Muscle layer of colon (tissue), 2 donors: ENCODE results near the gene CACNA2D4.

Source experiments
- H3K27ac ChIP-seq: one replicate; pipeline ENCODE4 v1.7.0; 2013; ENCODE audit warnings: low read depth, mild to moderate bottlenecking, low read length, moderate library complexity
- H3K27me3 ChIP-seq, 2 donors: one replicate each; pipeline ENCODE4 v1.7.0; 2013; ENCODE audit warnings: low read length in 2 of 2, mild to moderate bottlenecking in 2 of 2; ENCODE audit not compliant: insufficient read depth in 2 of 2, control insufficient read depth in 1 of 2
- H3K36me3 ChIP-seq: one replicate; pipeline ENCODE4 v1.7.0; 2013; ENCODE audit warnings: mild to moderate bottlenecking, low read length; ENCODE audit not compliant: insufficient read depth
- H3K4me1 ChIP-seq: one replicate; pipeline ENCODE4 v1.7.0; 2013; ENCODE audit warnings: mild to moderate bottlenecking, low read length; ENCODE audit not compliant: insufficient read depth
- H3K4me3 ChIP-seq, 2 donors: one replicate each; pipeline ENCODE4 v1.7.0; 2013; ENCODE audit warnings: low read length in 2 of 2, low read depth in 1 of 2, mild to moderate bottlenecking in 1 of 2, moderate library complexity in 1 of 2
- H3K9ac ChIP-seq: one replicate; pipeline ENCODE4 v1.7.0; 2013; ENCODE audit warnings: low read length
- H3K9me3 ChIP-seq: one replicate; pipeline ENCODE4 v1.7.0; 2013; ENCODE audit warnings: mild to moderate bottlenecking, low read length
- donor health status: abdominal sarcoma.
- donor health status: Adenocarcinoma of cecum.

The CACNA2D4 gene

DNA sequence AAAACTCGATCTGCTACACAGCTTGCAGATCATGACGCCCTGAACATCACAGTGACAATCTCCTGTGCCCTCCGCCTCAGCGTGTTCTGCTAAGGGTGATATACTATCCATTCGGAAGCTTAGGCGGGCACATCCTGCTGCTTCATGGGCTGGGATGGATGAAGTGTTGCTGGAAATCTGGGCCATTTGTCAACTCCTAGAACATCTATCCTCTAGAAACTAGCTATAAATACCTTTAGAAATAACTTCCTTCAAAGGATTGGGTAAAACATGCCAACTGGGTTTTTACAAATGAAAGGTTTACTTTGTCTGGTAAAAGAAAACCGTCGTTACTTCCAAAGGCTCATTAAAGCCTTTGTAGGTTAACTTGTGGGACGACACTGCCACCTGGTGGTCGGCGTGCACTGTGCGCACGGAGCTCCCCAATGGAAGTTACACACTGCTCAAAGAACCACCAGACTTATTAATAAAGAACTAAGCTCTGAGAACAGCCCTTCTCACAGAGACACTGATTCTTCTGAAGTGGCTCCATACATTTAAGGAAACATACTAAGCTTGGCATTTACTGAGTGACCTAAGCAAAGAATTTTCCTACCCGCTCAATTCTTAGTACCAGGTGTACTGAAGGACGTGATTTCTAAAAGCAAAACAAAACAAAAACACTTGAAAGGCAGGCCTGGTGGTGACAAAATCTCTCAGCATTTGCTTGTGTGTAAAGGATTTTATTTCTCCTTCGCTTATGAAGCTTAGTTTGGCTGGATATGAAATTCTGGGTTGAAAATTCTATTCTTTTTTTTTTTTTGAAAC lies 21.6 kb upstream of the CACNA2D4 start:
- Histone ChIP-seq H3K9me3 (no peaks in the 10 kb centered on the region), H3K27me3 (no peaks in the 10 kb centered on the region), H3K27ac (peak overlapping the region; percentile 79), H3K4me3 (peak overlapping the region in 1 of 2 donors; percentile 44), H3K36me3 (peaks cover 16% of the 10 kb centered on the region), H3K4me1 (peaks cover 49% of the 10 kb centered on the region), H3K9ac (peak overlapping the region; percentile 20)

DNA sequence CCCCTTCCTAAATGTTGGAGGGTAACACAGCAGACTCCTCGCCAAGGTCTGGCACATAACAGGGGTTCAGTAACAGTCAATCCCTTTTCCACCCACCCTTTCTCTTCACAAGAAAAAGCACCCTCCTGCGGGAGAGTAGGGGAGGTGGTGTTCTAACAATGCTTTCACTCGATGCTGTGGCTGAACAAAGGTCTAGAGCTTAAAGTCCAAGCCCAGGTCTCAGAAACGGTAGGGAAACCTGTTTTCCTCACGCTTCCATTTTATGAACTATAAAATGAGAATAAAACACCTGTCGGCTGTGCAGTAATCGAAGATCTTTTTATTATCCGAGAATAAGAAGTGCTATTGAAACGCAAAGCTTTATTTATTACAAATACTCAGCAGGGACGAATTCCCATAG lies 20.9 kb upstream of the CACNA2D4 start:
- Histone ChIP-seq H3K4me3 (peak overlapping the region in 1 of 2 donors; percentile 44), H3K27ac (peak overlapping the region; percentile 79), H3K9ac (peak overlapping the region; percentile 20)

DNA sequence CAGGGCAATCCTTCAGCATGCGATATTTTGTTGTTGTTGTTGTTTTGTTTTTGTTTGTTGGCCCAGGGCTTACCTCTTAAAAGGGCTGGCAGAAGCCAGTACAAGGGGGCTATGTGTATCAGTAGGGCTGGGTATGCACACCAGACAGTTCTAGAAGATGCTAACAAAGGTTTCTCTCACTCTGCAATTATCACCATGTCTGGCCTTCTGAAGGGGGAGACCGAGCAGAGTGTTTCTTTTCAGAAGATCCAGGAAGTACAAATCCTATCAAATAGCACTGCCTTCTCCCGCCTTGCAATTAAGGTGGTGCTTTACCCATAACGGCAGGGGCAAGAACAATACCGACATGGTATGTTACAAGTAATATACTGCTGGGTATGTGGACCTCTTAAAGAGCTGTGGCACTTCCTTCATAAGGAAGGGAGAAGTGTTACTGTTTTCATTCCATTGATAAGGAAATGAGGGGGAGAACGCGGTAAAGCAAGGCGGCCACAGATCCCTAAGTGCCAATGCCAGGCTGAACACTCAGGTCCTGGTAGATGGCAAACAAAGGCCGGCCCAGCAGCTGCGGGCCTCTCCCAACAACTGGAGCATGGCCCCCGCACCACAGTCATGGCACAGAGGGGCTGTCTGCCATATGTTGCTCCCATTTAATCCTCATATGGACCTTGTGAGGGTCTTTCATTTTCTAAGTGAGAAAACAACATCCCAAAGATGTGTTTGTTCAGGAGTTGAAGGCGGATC lies 19.2 kb upstream of the CACNA2D4 start:
- peak overlapping the region; percentile 79 for H3K27ac ChIP-seq
- H3K9ac ChIP-seq = no peak overlapping the region
- H3K4me3 ChIP-seq = no peak overlapping the region
- H3K4me1 ChIP-seq = peaks cover 66% of the 10 kb centered on the region
- no peaks in the 10 kb centered on the region for H3K9me3 ChIP-seq
- peaks cover 16% of the 10 kb centered on the region for H3K36me3 ChIP-seq
- no peaks in the 10 kb centered on the region for H3K27me3 ChIP-seq

More for the DNA sequence above, 20.9 kb upstream of the CACNA2D4 start:
- H3K4me1 ChIP-seq = peaks cover 49% of the 10 kb centered on the region
- H3K27me3 ChIP-seq = no peaks in the 10 kb centered on the region
- no peaks in the 10 kb centered on the region for H3K9me3 ChIP-seq
- H3K36me3 ChIP-seq = peaks cover 16% of the 10 kb centered on the region

DNA sequence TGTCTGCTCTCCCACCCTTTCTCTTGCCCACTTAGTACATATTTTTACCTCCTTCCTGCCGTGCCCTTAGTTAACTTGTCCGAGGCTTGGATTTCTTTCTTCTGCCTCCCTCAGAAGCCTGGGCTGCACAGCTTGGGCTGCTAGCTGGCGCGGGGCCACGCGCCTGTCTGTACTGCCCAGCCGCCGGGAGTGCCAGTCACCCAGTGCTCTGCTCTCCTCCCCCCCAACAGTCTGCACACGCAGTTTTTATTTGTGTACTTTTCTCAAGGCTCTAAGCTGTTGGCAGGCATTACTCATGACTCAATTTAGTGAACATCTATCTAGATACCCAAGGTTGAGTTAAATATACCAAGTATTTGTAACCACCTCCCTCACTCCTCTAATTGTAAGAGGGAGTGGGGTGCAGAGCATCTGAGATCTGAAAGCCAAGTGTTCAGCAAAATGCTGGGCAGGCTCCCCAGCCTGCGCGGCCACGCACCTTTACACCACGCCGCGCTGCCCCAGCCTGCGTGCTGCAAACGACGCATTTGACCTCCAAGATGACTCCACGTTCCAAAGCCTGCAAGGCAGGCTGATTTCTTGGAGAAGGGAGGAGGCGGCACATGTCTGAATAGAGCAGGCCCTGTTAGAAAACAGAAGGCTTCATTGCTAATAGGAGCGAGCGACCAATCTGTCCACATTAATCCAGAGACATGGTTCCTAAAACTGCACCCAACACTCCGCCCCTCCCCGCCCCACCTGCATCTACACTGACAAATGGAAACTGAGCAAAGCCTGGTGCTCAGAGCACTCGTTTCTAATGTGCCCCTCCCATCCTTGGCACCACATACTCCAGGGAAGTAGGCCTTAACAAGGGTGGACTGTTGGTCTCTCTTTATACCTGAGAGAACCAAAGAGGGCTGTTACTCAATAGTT lies 18.2 kb upstream of the CACNA2D4 start:
- peak overlapping the region in 1 of 2 donors; percentile 22 for H3K4me3 ChIP-seq
- no peaks in the 10 kb centered on the region for H3K27me3 ChIP-seq
- H3K36me3 ChIP-seq = peaks cover 16% of the 10 kb centered on the region
- H3K27ac ChIP-seq = peak overlapping the region; percentile 79
- H3K4me1 ChIP-seq = peaks cover 73% of the 10 kb centered on the region
- peak overlapping the region; percentile 26 for H3K9ac ChIP-seq
- H3K9me3 ChIP-seq = no peaks in the 10 kb centered on the region

DNA sequence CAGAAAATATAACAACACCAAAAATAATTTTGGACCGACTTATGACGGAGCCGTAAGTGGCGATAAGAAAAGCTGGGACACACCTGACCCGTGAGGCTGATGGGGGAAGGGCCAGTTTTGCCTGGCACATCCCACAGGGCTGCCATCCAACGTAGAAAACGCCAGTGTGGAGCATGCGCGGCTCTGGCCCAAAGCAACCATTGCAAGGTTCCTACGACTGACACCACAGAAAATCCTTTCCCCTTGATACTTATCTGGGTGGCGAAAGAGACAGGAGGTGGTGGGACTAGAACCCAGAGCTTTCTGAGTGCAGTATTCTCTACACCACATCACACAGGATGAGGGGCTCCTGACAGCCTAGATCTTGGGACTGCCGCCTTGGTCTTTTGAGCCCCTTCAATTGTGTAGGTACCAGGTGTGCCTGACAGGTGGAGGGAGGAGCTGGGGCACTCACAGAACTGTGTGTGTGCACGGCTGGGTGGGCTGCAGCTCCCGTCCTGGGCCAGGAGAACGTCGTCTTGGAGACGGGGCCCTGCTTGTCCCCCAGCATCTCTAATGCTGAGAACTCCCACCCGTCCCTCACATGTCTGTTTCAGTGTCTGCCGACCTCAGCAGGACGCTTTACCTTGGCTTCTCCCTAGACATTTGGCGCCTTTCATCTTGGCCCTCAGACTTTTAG lies 17.4 kb upstream of the CACNA2D4 start:
- Histone ChIP-seq H3K4me1 (peaks cover 81% of the 10 kb centered on the region), H3K4me3 (peak overlapping the region in 1 of 2 donors; percentile 22)

DNA sequence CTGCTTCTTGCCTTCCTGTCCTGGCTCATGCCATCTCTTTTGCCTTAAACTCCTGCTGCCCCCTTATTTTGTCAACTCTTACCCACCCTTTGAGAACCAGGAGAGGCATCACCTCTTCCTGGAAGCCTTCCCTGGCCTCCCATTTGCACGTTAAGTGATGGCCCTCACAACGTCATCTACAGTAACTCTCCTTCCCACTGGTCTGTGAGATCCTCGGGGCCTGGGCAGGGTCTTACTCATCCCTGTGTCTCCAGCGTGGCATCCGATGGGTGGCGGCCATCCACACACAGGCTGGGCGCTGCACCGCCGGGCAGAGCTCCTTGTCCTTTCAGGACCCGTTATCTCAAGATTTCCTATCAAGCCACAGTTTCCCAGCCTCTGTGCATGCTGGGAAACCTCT lies 16.8 kb upstream of the CACNA2D4 start:
- Histone ChIP-seq H3K9me3 (no peaks in the 10 kb centered on the region), H3K4me3 (no peak overlapping the region), H3K27me3 (no peaks in the 10 kb centered on the region), H3K9ac (no peak overlapping the region), H3K4me1 (peaks cover 80% of the 10 kb centered on the region), H3K36me3 (peaks cover 12% of the 10 kb centered on the region), H3K27ac (no peak overlapping the region)

More for the DNA sequence above, 17.4 kb upstream of the CACNA2D4 start:
- Histone ChIP-seq H3K9me3 (no peaks in the 10 kb centered on the region), H3K27ac (peak overlapping the region; percentile 79), H3K9ac (peak overlapping the region; percentile 26), H3K27me3 (no peaks in the 10 kb centered on the region), H3K36me3 (peaks cover 12% of the 10 kb centered on the region)

DNA sequence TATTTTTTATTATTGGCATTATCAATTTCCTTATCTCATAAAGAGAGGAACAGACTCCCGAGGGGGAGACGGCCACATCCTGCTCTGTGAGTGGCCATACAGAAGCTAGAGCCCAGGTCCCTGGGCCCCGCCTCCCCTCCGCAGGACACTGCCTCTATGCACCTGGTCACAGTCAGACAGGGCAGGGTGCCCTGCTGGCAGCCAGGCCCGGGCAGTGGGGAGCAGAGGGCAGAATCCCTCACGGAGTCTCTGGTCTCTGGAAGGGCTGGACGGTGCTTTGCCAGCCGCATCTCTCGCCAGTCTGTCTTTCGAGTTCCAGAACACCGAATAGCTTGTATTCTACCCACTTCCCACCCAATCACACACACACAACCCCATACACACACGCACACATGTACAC lies 16.4 kb upstream of the CACNA2D4 start:
- Histone ChIP-seq H3K27me3 (no peaks in the 10 kb centered on the region), H3K9me3 (no peaks in the 10 kb centered on the region), H3K4me1 (peaks cover 76% of the 10 kb centered on the region), H3K36me3 (peaks cover 12% of the 10 kb centered on the region), H3K9ac (no peak overlapping the region), H3K27ac (no peak overlapping the region), H3K4me3 (no peak overlapping the region)

DNA sequence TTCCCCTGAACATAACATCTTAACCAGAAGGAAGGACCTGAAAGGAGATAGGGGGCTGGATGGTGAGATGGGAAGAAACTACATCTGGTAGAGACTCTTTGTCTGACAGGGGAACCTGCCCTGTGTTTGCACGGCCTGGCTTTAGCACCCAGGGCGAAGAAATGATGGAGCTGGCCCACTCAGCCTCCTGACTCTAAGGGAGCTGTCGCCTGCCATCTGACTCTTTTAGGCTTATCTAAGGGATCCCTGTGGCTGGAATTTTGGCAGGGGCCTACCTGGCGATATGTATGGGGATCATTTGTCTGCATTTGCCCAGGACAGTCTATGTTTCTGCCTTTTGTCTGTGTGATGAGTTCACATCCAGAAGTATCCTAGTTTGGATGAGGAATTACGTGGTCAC lies 15.6 kb upstream of the CACNA2D4 start:
- Histone ChIP-seq H3K4me3 (no peak overlapping the region), H3K4me1 (peaks cover 73% of the 10 kb centered on the region), H3K9me3 (no peaks in the 10 kb centered on the region), H3K27ac (peak overlapping the region; percentile 49), H3K27me3 (no peaks in the 10 kb centered on the region), H3K9ac (no peak overlapping the region), H3K36me3 (peaks cover 12% of the 10 kb centered on the region)

DNA sequence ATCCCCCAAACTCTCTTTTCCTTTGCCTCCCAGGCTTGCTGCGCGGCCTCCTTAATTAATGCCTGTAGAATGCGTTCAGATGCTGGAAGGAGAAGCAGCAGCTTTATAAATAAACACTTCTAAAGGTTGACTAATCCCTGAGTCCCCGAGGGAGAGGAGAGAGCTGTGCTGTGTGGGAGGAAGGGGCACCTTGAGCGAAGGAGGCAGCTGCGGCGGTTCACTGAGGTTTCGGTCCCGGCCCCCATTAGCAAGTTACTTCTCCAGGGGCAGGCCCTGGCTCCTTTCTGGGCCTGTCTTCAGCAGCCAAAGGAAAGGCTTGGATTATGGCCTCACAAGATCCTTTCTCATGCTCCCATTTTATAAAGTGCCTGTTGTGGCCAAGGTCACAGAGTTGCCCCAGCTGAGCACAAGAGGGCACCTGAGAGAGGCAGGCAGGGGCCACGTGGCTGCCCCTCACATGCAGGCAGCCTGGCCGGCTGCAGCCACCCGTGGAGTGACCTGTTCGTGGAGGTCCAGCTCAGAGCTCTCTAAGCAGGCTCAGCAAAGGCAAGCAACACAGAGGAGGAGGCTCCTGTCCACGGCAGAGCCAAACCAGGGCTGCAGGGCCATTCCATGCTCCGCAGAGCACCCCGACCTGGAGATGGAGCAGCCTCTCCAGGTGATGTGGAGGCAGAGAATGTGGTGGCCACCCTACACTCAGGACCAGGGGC lies 15.0 kb upstream of the CACNA2D4 start:
- peaks cover 10% of the 10 kb centered on the region for H3K36me3 ChIP-seq
- peak overlapping the region; percentile 49 for H3K27ac ChIP-seq
- no peaks in the 10 kb centered on the region for H3K9me3 ChIP-seq
- no peaks in the 10 kb centered on the region for H3K27me3 ChIP-seq
- H3K4me3 ChIP-seq = no peak overlapping the region
- H3K4me1 ChIP-seq = peaks cover 72% of the 10 kb centered on the region
- no peak overlapping the region for H3K9ac ChIP-seq

DNA sequence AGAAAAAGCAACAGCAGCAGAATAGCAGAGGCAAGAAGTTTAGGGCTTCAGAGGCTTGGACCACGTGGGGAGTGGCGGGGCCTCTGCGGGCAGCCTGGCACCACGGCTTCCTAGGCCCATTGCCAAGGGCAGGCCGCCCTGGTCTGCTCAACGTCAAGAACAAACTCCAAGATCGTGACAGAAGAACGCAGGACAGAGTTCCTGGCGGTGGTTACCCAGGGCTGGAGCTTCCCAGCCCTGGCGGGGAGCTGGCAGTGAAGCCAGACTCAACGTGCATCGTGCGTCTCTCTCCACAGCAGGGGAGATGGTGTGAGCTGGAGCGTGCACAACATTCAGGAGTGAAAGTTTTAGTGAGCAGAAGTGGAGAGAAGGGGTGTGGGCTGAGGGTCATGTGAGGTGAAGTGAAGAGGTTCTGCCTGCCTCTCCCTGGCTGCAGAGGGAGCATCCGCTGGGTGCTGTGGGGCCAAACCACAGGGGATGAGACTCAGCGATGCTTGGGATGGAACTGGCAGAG lies 13.9 kb upstream of the CACNA2D4 start:
- H3K4me3 ChIP-seq = peak overlapping the region in 1 of 2 donors; percentile 36
- no peaks in the 10 kb centered on the region for H3K36me3 ChIP-seq
- H3K9me3 ChIP-seq = no peaks in the 10 kb centered on the region
- H3K4me1 ChIP-seq = peaks cover 77% of the 10 kb centered on the region
- peak overlapping the region; percentile 59 for H3K27ac ChIP-seq
- H3K27me3 ChIP-seq = no peaks in the 10 kb centered on the region
- no peak overlapping the region for H3K9ac ChIP-seq
